Stimulated activated CD4-positive, alpha-beta T cell treated with anti-CD3 and anti-CD28 coated beads, Interleukin-4, amount 100 ng/mL, for 1 hour (primary cell): ENCODE data around the gene LASP1.
"Not testable (repeated sequence)": the region's sequence is repeated elsewhere in the genome, so short reads cannot be mapped to it uniquely, and the experiment has no call there.

Experiments used
- DNase-seq: peaks from one replicate; pipeline ENCODE4 v3.0.0-alpha.2; 2020

Gene LASP1

DNA sequence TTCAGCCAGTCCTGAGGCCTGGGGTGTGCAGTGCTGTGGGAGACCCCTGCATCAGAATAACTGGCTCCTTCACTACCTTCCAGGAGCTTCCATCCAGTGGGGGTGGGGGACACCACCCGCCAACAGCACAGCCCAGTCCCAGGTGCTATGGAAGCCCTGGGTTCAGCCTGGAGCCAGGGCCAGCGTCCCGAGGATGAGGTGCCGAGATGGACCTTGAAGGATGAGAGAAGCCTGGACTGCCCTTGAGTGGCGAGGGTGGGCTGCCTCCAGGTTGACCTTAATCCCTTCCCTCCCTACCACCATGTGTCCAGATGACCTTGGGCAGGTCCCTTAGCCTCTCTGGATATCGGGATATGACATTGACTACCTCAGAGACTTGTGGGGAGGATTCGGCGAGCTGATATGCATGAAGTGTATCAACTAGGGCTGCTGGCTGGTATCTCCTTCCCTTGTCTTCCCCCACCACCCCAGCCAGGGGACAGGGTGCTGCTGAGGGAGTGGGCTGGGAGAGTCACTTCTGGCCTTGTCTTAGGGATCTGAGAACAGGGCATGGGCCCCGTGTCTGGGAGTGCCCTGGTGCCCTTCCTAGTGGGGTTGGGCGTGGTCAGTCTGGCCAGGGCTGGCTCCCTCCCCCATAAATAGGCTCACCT, 41.3 kb downstream of the LASP1 start:
- DNase-seq, result no peak

- not testable (repeated sequence) for DNase-seq
Observed at GRCh38 chr17:38911731-38912081, 41.8 kb downstream of the LASP1 start.

DNA sequence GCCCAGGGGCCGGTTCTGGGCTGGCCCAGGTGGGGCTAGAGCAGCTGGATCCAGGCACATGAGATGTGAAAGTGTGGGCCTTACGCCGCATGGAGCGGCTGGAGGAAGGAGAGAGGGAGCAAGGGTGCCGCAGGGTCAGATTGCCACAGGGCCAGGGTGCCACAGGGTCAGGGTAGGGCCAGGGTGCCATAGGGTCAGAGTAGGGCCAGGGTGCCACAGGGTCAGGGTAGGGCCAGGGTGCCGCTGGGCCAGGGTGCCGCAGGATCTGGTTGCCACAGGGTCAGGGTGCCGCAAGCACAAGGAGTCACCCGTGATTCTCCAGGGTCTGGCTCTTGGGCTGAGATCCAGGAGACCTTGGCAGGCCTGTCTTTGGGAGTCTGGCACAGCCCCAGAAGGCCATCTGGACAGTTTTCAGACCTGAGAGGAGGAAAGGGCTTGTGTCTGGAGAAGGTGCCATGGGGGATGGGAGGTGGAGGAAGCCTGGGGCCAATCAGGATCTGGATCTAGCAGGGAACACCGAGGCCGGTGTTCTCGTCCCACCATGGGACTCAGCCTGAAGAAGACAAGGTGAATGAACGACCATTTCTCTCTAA, 42.5 kb downstream of the LASP1 start:
- no peak for DNase-seq

DNA sequence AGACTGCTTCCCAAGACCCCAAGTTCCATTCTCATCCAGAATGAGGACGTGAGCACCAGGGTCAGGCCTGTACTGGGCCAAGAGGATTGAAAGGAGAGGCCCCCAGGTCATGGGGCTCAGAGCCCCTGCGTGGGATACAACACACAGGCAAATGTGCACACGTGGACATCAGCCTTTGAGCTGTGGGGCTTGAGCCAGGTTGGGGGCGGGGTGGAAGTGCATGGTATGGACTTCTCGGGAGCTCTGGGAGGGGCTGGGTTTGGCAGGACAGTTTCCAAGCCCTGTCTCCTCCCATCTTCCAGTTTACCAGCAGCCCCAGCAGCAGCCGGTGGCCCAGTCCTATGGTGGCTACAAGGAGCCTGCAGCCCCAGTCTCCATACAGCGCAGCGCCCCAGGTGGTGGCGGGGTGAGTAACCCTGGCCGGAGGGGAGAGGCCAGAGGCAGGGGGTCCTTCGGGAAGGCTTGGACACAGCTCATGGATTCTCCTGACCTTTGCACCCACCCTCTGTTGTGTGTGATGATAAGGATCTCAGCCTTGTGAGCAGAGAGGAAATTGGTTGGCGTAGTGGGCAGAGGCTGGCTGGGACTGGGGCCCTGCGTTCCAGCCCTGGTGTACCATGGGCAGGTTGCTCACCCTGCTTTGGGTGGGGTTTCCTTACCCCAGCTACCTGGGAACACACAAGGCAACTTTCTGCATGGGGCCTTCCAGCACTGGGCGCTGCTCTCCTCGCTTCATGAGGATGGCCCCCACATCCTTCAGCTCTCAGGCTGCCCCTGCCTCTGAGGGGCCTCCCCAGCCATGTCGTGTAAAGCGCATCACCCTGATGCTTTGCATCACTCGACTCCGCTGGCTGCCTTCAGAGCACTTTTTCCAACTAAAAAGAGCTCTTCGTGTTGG, 45.1 kb downstream of the LASP1 start:
- no peak for DNase-seq

GRCh38 chr17:38915639-38915995, 45.8 kb downstream of the LASP1 start:
- no peak for DNase-seq

DNA sequence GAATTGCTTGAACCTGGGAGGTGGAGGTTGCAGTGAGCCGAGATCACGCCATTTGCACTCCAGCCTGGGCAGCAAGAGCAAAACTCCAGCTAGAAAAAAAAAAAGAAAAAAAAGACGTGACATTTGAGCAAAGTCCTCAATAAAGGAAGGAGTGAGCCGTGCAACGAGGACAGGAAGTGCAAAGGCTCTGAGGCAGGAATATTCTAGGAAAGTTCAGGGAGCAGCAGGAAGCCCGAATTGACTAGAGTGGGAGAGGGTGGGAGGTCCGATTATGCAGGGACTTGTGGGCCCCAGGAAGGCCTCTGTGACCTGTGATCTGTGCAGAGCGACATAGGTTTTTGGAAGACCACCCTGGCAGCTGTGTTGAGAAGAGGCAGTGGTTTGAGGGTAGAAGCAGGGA, 46.9 kb downstream of the LASP1 start:
- DNase-seq, result no peak

DNA sequence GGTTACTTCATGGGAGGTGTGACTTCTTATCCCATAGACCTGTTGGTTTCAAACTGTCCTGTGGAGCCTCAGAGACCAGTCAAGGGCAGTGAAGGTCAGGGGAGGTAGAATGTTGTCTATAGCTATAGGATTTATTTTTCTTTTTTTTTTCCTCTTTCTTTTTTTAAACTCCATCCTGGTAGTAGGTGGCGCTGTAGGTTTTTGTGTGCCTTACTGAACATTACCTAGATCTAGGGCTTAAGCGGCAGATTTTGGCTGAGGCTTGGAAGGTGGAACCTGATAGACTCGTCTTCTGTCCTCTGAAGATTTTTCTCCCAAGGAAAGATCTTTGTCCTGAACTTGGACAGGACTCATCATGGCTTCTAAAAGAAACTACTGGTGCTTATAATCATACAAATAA, 47.4 kb downstream of the LASP1 start:
- DNase-seq, result no peak

DNA sequence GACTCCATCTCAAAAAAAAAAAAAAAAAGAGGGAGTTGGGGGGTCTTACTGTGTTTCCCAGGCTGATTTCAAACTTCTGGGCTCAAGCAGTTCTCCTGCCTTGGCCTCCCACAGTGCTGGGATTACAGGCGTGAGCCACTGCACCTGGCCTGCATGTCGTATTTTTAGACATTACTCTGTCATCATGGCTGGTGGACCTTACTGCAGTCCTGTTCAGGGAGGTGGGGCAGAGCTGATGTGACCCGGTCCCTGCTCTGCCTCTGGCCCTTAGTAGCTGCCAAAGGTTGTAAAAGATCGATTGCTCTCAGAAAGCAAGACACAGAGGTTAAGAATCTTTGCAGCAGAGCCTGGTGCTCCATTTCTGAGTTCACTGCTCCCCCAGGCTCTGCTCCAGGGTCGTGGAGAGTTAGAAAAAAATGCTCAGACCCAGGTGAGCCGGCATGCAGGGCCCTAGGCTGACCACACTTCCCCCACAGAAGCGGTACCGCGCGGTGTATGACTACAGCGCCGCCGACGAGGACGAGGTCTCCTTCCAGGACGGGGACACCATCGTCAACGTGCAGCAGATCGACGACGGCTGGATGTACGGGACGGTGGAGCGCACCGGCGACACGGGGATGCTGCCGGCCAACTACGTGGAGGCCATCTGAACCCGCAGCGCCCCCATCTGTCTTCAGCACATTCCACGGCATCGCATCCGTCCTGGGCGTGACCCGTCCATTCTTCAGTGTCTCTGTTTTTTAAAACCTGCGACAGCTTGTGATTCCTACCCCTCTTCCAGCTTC, 48.5 kb downstream of the LASP1 start:
- DNase-seq, result no peak

DNA sequence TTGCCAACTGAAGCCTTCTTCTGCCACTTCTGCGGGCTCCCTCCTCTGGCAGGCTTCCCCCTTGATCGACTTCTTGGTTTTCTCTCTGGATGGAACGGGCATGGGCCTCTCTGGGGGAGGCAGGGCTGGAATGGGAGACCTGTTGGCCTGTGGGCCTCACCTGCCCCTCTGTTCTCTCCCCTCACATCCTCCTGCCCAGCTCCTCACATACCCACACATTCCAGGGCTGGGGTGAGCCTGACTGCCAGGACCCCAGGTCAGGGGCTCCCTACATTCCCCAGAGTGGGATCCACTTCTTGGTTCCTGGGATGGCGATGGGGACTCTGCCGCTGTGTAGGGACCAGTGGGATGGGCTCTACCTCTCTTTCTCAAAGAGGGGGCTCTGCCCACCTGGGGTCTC, 49.1 kb downstream of the LASP1 start:
- DNase-seq, result no peak

DNA sequence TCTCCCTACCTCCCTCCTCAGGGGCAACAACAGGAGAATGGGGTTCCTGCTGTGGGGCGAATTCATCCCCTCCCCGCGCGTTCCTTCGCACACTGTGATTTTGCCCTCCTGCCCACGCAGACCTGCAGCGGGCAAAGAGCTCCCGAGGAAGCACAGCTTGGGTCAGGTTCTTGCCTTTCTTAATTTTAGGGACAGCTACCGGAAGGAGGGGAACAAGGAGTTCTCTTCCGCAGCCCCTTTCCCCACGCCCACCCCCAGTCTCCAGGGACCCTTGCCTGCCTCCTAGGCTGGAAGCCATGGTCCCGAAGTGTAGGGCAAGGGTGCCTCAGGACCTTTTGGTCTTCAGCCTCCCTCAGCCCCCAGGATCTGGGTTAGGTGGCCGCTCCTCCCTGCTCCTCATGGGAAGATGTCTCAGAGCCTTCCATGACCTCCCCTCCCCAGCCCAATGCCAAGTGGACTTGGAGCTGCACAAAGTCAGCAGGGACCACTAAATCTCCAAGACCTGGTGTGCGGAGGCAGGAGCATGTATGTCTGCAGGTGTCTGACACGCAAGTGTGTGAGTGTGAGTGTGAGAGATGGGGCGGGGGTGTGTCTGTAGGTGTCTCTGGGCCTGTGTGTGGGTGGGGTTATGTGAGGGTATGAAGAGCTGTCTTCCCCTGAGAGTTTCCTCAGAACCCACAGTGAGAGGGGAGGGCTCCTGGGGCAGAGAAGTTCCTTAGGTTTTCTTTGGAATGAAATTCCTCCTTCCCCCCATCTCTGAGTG, 49.6 kb downstream of the LASP1 start:
- DNase-seq, result no peak

DNA sequence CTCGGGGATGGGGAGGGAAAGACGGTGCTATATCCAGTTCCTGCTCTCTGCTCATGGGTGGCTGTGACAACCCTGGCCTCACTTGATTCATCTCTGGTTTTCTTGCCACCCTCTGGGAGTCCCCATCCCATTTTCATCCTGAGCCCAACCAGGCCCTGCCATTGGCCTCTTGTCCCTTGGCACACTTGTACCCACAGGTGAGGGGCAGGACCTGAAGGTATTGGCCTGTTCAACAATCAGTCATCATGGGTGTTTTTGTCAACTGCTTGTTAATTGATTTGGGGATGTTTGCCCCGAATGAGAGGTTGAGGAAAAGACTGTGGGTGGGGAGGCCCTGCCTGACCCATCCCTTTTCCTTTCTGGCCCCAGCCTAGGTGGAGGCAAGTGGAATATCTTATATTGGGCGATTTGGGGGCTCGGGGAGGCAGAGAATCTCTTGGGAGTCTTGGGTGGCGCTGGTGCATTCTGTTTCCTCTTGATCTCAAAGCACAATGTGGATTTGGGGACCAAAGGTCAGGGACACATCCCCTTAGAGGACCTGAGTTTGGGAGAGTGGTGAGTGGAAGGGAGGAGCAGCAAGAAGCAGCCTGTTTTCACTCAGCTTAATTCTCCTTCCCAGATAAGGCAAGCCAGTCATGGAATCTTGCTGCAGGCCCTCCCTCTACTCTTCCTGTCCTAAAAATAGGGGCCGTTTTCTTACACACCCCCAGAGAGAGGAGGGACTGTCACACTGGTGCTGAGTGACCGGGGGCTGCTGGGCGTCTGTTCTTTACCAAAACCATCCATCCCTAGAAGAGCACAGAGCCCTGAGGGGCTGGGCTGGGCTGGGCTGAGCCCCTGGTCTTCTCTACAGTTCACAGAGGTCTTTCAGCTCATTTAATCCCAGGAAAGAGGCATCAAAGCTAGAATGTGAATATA, 50.8 kb downstream of the LASP1 start:
- no peak for DNase-seq

DNA sequence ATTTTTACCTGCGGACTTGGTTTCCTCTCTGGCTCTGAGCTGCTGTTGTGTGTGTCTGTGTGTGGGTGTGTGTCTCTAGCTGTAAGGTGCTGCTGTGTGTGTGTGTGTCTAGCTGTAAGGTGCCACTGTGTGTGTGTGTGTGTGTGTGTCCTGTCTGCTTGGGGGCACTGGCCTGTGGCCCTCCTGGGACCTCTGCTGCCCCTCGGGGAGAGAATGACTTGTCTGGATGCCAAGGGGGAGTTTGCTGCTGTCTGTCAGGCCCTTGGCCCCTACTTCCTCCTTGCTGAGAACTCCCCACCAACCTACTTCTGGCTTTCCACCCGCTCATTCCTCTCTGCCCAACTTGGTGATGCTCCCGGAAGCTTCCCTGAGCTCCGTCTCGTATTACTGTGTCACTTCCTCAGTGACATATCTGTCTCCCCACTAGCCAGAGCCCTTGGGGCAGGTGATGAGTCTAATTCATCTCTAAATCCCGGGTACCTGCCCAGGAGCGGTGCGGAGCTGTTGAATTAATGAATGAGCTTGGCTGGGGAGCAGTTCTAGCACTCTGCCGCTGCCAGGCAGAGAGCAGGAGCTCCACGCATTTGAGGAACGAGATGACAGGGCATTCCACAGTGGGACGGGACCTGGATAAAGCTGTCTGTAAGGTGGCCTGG, 52.0 kb downstream of the LASP1 start:
- DNase-seq, result no peak

GRCh38 chr17:38922538-38923297, 52.9 kb downstream of the LASP1 start:
- no peak for DNase-seq

GRCh38 chr17:38925263-38925995, 55.6 kb downstream of the LASP1 start, which contains the start of gene LASP1NB:
LASP1NB (plus strand) TSS chr17:38925614.
- DNase-seq, result peak; percentile 43

GRCh38 chr17:38926293-38927070, 56.6 kb downstream of the LASP1 start:
- DNase-seq, result no peak

- not testable (repeated sequence) for DNase-seq
Observed at GRCh38 chr17:38930782-38931181, 60.9 kb downstream of the LASP1 start.

GRCh38 chr17:38933962-38934361, 64.1 kb downstream of the LASP1 start:
- not testable (repeated sequence) for DNase-seq

DNA sequence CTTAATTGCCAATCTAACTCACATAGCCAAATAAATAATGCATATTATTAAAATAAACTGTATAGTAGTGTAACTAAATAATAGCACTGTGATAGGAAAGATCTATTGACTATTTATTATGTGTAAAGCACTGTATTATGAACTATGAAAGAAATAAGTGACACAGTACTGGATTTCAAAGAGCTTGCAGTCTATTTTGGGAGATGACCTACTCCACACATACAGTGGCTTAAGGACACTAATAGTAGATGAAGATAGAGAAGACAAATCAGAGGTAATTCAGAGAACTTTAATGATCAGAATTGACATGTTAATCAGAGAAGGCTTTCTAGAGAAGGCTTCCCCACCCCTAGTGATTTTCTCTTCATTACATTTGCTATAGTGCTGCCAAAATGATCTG, 70.1 kb downstream of the LASP1 start:
- no peak for DNase-seq
